Measurements from ENCODE around the gene ACOXL. TPM values are rescaled to one million over a fixed set of nuclear protein-coding genes. Genes with fewer than 3 reads are reported as not detected.
A peak's percentile ranks its signal among the peaks of the same experiment; 100 is the strongest.

Gene ACOXL
- total and polyA plus RNA-seq, 9 of the 15 experiments (the other 6 are each of a cell fraction or from before 2014, with no cell fraction given), result 0.31 to 0.56 TPM; not detected in 7

- 0 out of 2 replicates have a peak, but pooled peaks have one; percentile 20 for TF ChIP-seq CEBPG (CRISPR knock-in tag; IDR thresholded peaks at IDR 0.05)
- TF ChIP-seq CEBPG (tag; conservative IDR thresholded peaks at IDR 0.05 in 1 of 2, IDR thresholded peaks at IDR 0.05 in 1 of 2), result no peak
- no peak for TF ChIP-seq MYNN (IDR thresholded peaks at IDR 0.05)
- no peak for TF ChIP-seq MYNN (CRISPR knock-in tag; IDR thresholded peaks at IDR 0.05)
- TF ChIP-seq, protein P1, sequence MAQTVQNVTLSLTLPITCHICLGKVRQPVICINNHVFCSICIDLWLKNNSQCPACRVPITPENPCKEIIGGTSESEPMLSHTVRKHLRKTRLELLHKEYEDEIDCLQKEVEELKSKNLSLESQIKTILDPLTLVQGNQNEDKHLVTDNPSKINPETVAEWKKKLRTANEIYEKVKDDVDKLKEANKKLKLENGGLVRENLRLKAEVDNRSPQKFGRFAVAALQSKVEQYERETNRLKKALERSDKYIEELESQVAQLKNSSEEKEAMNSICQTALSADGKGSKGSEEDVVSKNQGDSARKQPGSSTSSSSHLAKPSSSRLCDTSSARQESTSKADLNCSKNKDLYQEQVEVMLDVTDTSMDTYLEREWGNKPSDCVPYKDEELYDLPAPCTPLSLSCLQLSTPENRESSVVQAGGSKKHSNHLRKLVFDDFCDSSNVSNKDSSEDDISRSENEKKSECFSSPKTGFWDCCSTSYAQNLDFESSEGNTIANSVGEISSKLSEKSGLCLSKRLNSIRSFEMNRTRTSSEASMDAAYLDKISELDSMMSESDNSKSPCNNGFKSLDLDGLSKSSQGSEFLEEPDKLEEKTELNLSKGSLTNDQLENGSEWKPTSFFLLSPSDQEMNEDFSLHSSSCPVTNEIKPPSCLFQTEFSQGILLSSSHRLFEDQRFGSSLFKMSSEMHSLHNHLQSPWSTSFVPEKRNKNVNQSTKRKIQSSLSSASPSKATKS (CRISPR knock-in tag; IDR thresholded peaks at IDR 0.05), result no peak
- TF ChIP-seq, protein P2, sequence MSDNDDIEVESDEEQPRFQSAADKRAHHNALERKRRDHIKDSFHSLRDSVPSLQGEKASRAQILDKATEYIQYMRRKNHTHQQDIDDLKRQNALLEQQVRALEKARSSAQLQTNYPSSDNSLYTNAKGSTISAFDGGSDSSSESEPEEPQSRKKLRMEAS (CRISPR knock-in tag; IDR thresholded peaks at IDR 0.05), result peak; percentile 40; the same call in 1 of the 2 replicates
- peak; percentile 43; the same call in 1 of the 2 replicates for TF ChIP-seq ZNF143 (CRISPR knock-in tag; IDR thresholded peaks at IDR 0.05)
- TF ChIP-seq CXXC5 (CRISPR knock-in tag; IDR thresholded peaks at IDR 0.05), result peak; percentile 5; the same call in 1 of the 2 replicates
- no peak for TF ChIP-seq ZNF75A (CRISPR knock-in tag; IDR thresholded peaks at IDR 0.05)
- TF ChIP-seq TOE1 (IDR thresholded peaks at IDR 0.05; ENCODE audit: borderline replicate concordance), result peak; percentile 31; the same call in 1 of the 2 replicates
- no peak for TF ChIP-seq TOE1 (CRISPR knock-in tag; IDR thresholded peaks at IDR 0.05; ENCODE audit: borderline replicate concordance, low read depth)
- peak in 1 of 2 experiments; percentile 69; a peak in 1 of 4 replicates for TF ChIP-seq TEAD1 (CRISPR knock-in tag; IDR thresholded peaks at IDR 0.05)
- no peak for TF ChIP-seq SETDB1 (IDR thresholded peaks at IDR 0.05; ENCODE audit: low read length)
- peak; percentile 41; the same call in 1 of the 2 replicates for TF ChIP-seq MYC (IDR thresholded peaks at IDR 0.05; ENCODE audit: low read depth, low read length)
- TF ChIP-seq MYC (CRISPR knock-in tag; IDR thresholded peaks at IDR 0.05; ENCODE audit: borderline replicate concordance, low read depth), result no peak
- 0 out of 2 replicates have a peak, but pooled peaks have one; percentile 30 for TF ChIP-seq ZBTB17 (CRISPR knock-in tag; IDR thresholded peaks at IDR 0.05)
- TF ChIP-seq NR2C2 (CRISPR knock-in tag; IDR thresholded peaks at IDR 0.05), result no peak
- peak; percentile 79 for TF ChIP-seq NR2C2 (tag; IDR thresholded peaks at IDR 0.05)
- TF ChIP-seq ZNF699 (CRISPR knock-in tag; IDR thresholded peaks at IDR 0.05; ENCODE audit: insufficient replicate concordance), result no peak
- TF ChIP-seq KDM4B (IDR thresholded peaks at IDR 0.05; ENCODE audit: borderline replicate concordance in 2 of 2, low read depth in 1 of 2), result 0 out of 4 replicates have a peak, but pooled peaks of 1 of the 2 experiments have one; percentile 45
- no peak for TF ChIP-seq PKNOX1 (IDR thresholded peaks at IDR 0.05)
- peak; percentile 76 for TF ChIP-seq MAFF (IDR thresholded peaks at IDR 0.05; ENCODE audit: low read length)
- TF ChIP-seq FOS (IDR thresholded peaks at IDR 0.05; ENCODE audit: extremely low read depth, insufficient read length), result no peak
- TF ChIP-seq, protein P3, sequence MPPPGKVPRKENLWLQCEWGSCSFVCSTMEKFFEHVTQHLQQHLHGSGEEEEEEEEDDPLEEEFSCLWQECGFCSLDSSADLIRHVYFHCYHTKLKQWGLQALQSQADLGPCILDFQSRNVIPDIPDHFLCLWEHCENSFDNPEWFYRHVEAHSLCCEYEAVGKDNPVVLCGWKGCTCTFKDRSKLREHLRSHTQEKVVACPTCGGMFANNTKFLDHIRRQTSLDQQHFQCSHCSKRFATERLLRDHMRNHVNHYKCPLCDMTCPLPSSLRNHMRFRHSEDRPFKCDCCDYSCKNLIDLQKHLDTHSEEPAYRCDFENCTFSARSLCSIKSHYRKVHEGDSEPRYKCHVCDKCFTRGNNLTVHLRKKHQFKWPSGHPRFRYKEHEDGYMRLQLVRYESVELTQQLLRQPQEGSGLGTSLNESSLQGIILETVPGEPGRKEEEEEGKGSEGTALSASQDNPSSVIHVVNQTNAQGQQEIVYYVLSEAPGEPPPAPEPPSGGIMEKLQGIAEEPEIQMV (tag; conservative IDR thresholded peaks at IDR 0.05; ENCODE audit: low read depth), result peak; percentile 94
These were observed 390.5 kb downstream of the ACOXL start (continued) for GRCh38 chr2:111122631-111123421.

Measured in K562 (cell line).